Muscle layer of duodenum (tissue), 2 donors: ENCODE results near the gene TMEM208.
A peak's percentile ranks its signal among the peaks of the same experiment; 100 is the strongest.

ENCODE experiments used
- H3K27ac ChIP-seq: one replicate; pipeline ENCODE4 v1.7.0; 2013; ENCODE audit warnings: mild to moderate bottlenecking, low read length
- H3K27me3 ChIP-seq: one replicate; pipeline ENCODE4 v1.7.0; 2013; ENCODE audit warnings: low read depth, mild to moderate bottlenecking, control low read depth, low read length
- H3K36me3 ChIP-seq, 2 donors: one replicate each; pipeline ENCODE4 v1.7.0; 2013; ENCODE audit warnings: low read length in 2 of 2, control low read depth in 1 of 2, mild to moderate bottlenecking in 1 of 2; ENCODE audit not compliant: insufficient read depth in 2 of 2, control insufficient read depth in 1 of 2
- H3K4me1 ChIP-seq, 2 donors: one replicate each; pipeline ENCODE4 v1.7.0; 2013; ENCODE audit warnings: low read length in 2 of 2, mild to moderate bottlenecking in 2 of 2, control low read depth in 1 of 2, moderate library complexity in 1 of 2; ENCODE audit not compliant: insufficient read depth in 2 of 2, control insufficient read depth in 1 of 2
- H3K4me3 ChIP-seq, 2 donors: one replicate each; pipeline ENCODE4 v1.7.0; 2013; ENCODE audit warnings: low read length in 2 of 2, low read depth in 1 of 2, mild to moderate bottlenecking in 1 of 2
- H3K9me3 ChIP-seq, 2 donors: one replicate each; pipeline ENCODE4 v1.7.0; 2013; ENCODE audit warnings: low read length in 2 of 2, control low read depth in 1 of 2, mild to moderate bottlenecking in 1 of 2; ENCODE audit not compliant: control insufficient read depth in 1 of 2
- donor health status: healthy.

TMEM208 gene

GRCh38 chr16:67248401-67249177, 21.7 kb downstream of the TMEM208 start, which contains the start of gene SLC9A5:
Gene SLC9A5, plus strand, starts transcription at chr16:67248979. Its CDS starts 36 bp downstream, at chr16:67249015.
- Histone ChIP-seq H3K27me3 (peaks cover 9% of the 10 kb centered on the region), H3K36me3 (peaks cover 0 to 3% of the 10 kb centered on the region in 2 donors), H3K4me3 (peak within 1 kb of the TSS; percentile 77 to 91), H3K9me3 (no peaks in the 10 kb centered on the region), H3K27ac (no peak within 1 kb of the TSS), H3K4me1 (peaks cover 15 to 38% of the 10 kb centered on the region in 2 donors)

DNA sequence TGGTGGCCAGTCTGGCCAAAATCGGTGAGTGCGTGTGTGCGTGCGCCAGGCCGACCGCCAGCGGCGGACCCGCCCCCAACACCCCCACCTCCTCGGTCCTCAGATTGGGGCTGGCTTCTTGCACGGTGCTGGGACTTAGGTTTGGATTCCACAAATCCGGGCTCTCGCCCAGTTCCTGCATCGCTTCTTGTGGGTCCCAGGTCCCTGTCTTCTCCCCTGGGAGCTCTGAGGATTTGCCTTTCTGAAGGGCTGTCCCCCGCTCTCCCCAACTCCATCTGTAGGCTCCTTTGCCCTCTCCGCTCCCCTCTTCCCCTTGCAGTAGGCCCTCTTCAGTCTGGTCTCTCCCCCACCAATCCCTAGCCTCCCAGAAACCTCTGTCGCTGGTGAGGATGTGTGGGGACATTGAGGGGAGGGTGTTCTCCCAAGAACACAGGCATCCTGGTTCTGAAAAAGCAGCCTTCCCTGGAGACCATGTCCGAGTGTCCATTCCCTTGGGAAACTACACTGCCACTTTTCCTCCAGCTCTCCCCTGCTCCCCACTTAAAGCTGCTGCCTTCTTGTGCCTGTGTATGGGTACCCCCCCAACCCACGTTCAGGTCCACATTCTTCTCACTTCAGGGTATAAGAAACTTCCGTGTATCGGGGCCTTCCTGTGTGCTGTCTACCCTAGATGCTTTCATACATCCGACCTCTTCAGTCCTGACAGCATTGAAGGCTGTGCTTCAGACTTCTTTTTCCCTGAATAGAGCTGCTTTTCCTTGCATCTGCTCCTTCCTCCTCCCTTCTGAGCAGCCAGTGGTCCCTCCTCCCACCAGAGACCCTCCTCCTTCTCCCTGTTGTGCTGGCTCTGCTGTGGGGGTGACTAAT, 22.5 kb downstream of the TMEM208 start:
- H3K27me3 ChIP-seq: peaks cover 9% of the 10 kb centered on the region
- peaks cover 0 to 3% of the 10 kb centered on the region in 2 donors for H3K36me3 ChIP-seq
- H3K4me3 ChIP-seq: peak overlapping the region; percentile 26 to 91
- peaks cover 15 to 33% of the 10 kb centered on the region in 2 donors for H3K4me1 ChIP-seq
- H3K27ac ChIP-seq: no peak overlapping the region
- no peaks in the 10 kb centered on the region for H3K9me3 ChIP-seq

- Histone ChIP-seq H3K4me1 (peaks cover 9 to 30% of the 10 kb centered on the region in 2 donors), H3K36me3 (no peaks in the 10 kb centered on the region), H3K4me3 (no peak overlapping the region), H3K27ac (no peak overlapping the region), H3K27me3 (peaks cover 9% of the 10 kb centered on the region), H3K9me3 (no peaks in the 10 kb centered on the region)
Observed at GRCh38 chr16:67250045-67250327, 23.1 kb downstream of the TMEM208 start.

DNA sequence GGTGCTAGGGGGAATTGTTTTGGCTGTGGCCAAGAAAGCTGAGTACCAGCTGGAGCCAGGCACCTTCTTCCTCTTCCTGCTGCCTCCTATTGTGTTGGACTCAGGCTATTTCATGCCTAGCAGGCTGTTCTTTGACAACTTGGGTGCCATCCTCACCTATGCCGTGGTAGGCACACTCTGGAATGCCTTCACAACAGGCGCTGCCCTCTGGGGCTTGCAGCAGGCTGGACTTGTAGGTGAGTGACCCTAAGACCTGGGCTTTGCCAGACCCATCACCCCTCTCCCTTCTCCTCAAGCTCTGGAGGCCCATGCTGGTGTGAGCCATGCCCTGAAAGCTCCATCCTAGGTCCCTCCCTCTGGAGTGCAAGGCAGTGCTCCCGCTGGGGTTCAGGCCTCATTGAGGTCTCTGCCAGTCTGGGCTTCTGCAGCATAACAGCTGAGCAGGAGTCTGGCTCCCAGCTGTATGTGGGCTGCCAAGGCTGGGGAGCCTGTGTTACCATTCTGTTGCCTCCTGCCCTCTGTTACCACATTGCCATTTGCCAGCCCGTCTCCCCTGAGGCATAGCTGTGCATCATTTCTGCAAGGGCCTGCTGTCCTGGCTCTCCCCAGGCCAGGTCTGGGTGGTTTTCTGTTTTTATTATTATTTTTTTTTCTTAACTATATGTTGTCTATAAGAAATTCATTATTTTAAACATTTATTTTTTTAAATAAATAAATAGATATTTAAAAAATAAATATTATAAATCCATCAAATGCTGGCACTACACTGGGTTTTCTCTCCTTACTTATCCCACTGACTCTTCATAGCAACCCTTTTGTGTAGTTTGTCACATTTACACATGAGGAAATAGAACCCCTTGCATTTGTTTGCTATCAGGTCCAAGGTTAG, 25.9 kb downstream of the TMEM208 start:
- H3K9me3 ChIP-seq: no peaks in the 10 kb centered on the region
- H3K36me3 ChIP-seq: no peaks in the 10 kb centered on the region
- peaks cover 9% of the 10 kb centered on the region for H3K27me3 ChIP-seq
- no peak overlapping the region for H3K27ac ChIP-seq
- H3K4me3 ChIP-seq: no peak overlapping the region
- H3K4me1 ChIP-seq: peaks cover 3 to 15% of the 10 kb centered on the region in 2 donors

GRCh38 chr16:67254801-67255552, 28.0 kb downstream of the TMEM208 start:
- H3K4me1 ChIP-seq: no peaks in the 10 kb centered on the region
- H3K27me3 ChIP-seq: no peaks in the 10 kb centered on the region
- no peaks in the 10 kb centered on the region for H3K9me3 ChIP-seq
- H3K27ac ChIP-seq: no peak overlapping the region
- no peak overlapping the region for H3K4me3 ChIP-seq
- no peaks in the 10 kb centered on the region for H3K36me3 ChIP-seq

- Histone ChIP-seq H3K27me3 (no peaks in the 10 kb centered on the region), H3K4me1 (no peaks in the 10 kb centered on the region), H3K27ac (no peak overlapping the region), H3K9me3 (no peaks in the 10 kb centered on the region), H3K36me3 (no peaks in the 10 kb centered on the region), H3K4me3 (no peak overlapping the region)
Observed at GRCh38 chr16:67255553-67256221, 28.8 kb downstream of the TMEM208 start.

DNA sequence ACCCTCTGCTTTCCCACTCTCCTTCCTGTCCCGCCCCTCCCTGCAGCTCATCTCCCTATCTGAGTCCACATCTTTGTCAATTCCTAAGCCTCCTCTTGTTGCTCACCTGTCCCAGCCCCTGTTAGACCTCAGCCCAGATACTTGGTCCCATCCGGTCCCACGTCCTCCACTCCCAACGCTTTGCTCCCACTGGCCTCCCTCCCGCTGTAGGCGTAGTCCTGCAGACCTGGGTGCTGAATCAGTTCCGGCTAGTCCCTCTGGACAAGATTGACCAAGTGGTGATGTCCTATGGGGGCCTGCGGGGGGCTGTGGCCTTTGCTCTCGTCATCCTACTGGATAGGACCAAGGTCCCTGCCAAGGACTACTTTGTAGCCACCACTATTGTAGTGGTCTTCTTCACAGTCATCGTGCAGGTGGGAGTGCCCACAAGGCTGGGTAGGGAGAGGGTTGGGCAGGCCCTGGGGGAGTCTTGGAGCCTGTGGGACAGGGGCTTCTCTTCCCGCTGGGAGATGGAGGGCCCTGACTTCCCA, 29.8 kb downstream of the TMEM208 start:
- no peaks in the 10 kb centered on the region for H3K36me3 ChIP-seq
- H3K27me3 ChIP-seq: no peaks in the 10 kb centered on the region
- no peak overlapping the region for H3K27ac ChIP-seq
- H3K4me1 ChIP-seq: no peaks in the 10 kb centered on the region
- H3K9me3 ChIP-seq: no peaks in the 10 kb centered on the region
- no peak overlapping the region for H3K4me3 ChIP-seq

- H3K4me1 ChIP-seq: no peaks in the 10 kb centered on the region
- no peaks in the 10 kb centered on the region for H3K36me3 ChIP-seq
- no peak overlapping the region for H3K4me3 ChIP-seq
- no peaks in the 10 kb centered on the region for H3K27me3 ChIP-seq
- H3K9me3 ChIP-seq: no peaks in the 10 kb centered on the region
- no peak overlapping the region for H3K27ac ChIP-seq
Observed at GRCh38 chr16:67257486-67258160, 30.7 kb downstream of the TMEM208 start.

- Histone ChIP-seq H3K27ac (no peak overlapping the region), H3K4me1 (no peaks in the 10 kb centered on the region), H3K36me3 (no peaks in the 10 kb centered on the region), H3K4me3 (no peak overlapping the region), H3K27me3 (no peaks in the 10 kb centered on the region), H3K9me3 (no peaks in the 10 kb centered on the region)
Observed at GRCh38 chr16:67258161-67258835, 31.4 kb downstream of the TMEM208 start.
